T-helper 2 cell treated with Interferon-gamma antibody and Interleukin-4, amounts not matched to agents 5 μg/mL and 100 μg/mL, for 36 hours (primary cell): Measurements from ENCODE around the gene DARS2.
A peak's percentile ranks its signal among the peaks of the same experiment; 100 is the strongest.
"Not testable (repeated sequence)": the region's sequence is repeated elsewhere in the genome, so short reads cannot be mapped to it uniquely, and the experiment has no call there.

ENCODE experiments used
- DNase-seq: peaks from one replicate; pipeline ENCODE4 v3.0.0; 2021; ENCODE audit warnings: low spot score
- H3K27ac Mint-ChIP-seq: one replicate; pipeline ENCODE4 v1.8.0; 2021; ENCODE audit warnings: mild to moderate bottlenecking, mixed read lengths
- H3K27me3 Mint-ChIP-seq: one replicate; pipeline ENCODE4 v1.8.0; 2021; ENCODE audit warnings: low read depth, mixed read lengths
- H3K36me3 Mint-ChIP-seq: one replicate; pipeline ENCODE4 v1.8.0; 2021; ENCODE audit warnings: low read depth, mixed read lengths
- H3K4me1 Mint-ChIP-seq: one replicate; pipeline ENCODE4 v1.8.0; 2021; ENCODE audit warnings: low read depth, mixed read lengths
- H3K4me3 Mint-ChIP-seq: one replicate; pipeline ENCODE4 v1.8.0; 2022; ENCODE audit warnings: mild to moderate bottlenecking, moderate library complexity, mixed read lengths
- H3K9me3 Mint-ChIP-seq: one replicate; pipeline ENCODE4 v1.8.0; 2021; ENCODE audit warnings: mixed read lengths

DARS2 gene

DNA sequence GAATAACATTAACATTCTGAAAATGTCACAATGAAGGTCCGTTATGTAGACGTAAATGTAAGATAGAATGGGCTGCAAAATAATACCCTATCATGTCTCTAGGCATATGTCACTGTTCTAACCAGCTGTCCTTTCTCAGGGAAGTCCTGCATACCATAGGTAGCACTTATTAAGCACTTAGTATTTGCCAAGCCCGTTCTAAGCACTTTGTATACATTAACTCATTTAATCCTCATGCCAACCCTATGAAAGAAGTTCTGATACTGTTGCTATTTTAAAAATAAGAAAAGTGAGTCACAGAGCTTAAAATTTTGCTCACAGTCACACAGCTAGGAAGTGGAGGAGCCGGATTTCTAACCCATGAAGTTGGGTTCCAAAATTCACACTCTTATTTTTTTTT, 27.6 kb downstream of the DARS2 start:
- no peaks in the 10 kb centered on the region for H3K27me3 Mint-ChIP-seq
- no peak overlapping the region for H3K27ac Mint-ChIP-seq
- no peak for DNase-seq
- H3K9me3 Mint-ChIP-seq, result no peaks in the 10 kb centered on the region
- no peak overlapping the region for H3K4me3 Mint-ChIP-seq
- H3K36me3 Mint-ChIP-seq, result peaks cover 34% of the 10 kb centered on the region
- H3K4me1 Mint-ChIP-seq, result no peaks in the 10 kb centered on the region

DNA sequence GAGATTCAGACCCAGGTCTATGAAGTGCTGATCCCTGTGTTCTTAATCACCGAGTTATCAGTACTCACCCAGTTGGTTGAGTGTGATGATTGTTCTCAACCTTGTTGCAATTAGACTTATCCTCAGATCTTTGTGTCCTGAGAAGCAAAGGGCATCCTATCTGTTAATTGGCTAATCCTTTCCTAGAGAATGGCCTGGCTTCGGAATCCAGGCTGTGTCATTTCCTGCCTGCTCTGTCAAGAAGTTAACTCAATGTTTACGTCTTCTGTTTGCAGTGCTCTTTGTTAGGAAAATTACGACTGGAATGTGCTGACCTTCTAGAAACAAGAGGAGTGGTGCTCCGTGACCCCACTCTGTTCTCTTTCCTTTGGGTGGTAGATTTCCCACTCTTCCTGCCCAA, 28.6 kb downstream of the DARS2 start:
- Mint-ChIP-seq H3K4me3 (no peak overlapping the region), H3K4me1 (no peaks in the 10 kb centered on the region), H3K9me3 (no peaks in the 10 kb centered on the region), H3K27me3 (no peaks in the 10 kb centered on the region), H3K36me3 (peaks cover 40% of the 10 kb centered on the region), H3K27ac (no peak overlapping the region)
- DNase-seq, result no peak

DNA sequence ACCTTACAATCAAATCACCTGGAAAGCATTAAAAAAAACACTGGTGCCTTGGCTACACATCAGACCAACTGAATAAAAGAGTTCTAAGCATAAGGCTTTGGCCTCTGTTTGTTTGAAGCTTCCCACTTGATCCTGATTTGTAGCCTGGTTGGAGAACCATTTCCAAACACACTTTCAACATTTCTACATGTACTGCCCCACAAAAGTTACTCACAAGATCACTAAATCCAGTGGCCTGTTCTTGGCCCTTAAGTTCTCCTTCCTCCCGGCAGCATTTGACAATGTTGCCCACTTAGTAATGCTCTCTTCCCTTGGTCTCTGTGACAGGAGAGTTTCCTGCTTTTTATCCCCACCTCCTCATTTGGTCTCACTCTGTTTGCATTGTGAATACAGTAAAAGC, 31.5 kb downstream of the DARS2 start:
- Mint-ChIP-seq H3K36me3 (peaks cover 45% of the 10 kb centered on the region), H3K27ac (no peak overlapping the region), H3K9me3 (no peaks in the 10 kb centered on the region), H3K4me3 (no peak overlapping the region), H3K27me3 (no peaks in the 10 kb centered on the region), H3K4me1 (no peaks in the 10 kb centered on the region)
- no peak for DNase-seq

DNA sequence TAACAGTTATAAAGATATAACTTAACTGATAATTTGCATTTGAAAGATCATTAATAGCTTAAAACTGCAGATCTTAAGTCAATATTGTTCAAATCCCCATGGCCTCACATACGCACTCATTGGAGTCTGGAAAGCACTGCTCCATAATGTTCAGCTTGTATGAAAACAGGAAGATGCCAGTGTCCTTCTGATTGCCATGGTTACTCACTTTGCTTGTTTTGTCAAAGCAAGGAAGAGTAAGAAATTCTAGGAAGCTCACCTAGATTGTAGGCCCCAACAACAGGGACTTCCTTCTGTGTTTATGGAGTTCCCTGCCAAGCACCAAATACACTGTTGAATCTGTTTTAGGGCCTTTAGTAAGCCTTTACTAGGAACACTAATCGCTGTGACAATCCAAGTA, 32.4 kb downstream of the DARS2 start:
- H3K4me3 Mint-ChIP-seq, result no peak overlapping the region
- H3K4me1 Mint-ChIP-seq, result no peaks in the 10 kb centered on the region
- no peak for DNase-seq
- H3K27me3 Mint-ChIP-seq, result no peaks in the 10 kb centered on the region
- no peak overlapping the region for H3K27ac Mint-ChIP-seq
- H3K36me3 Mint-ChIP-seq, result peaks cover 44% of the 10 kb centered on the region
- no peaks in the 10 kb centered on the region for H3K9me3 Mint-ChIP-seq

DNA sequence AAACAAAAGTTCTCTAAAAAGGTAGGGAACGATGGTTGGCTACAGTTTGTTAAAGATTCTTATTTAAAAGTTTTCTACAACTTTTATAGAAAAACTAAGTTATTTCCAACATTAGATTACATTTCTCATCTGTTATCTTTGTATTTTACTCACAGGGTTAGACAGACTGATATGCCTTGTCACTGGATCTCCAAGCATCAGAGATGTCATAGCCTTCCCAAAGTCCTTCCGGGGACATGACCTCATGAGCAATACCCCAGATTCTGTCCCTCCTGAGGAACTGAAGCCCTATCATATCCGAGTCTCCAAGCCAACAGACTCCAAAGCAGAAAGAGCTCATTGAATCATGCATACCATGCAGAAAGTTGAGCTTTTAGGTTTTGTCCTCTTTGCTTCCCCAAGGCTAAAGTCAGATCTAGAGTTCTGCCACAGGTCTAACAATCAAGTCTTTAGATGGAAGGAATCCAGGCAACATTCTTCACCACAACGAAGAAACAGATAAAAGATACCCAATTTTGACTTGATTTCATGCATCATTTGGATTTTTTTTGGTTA, 33.0 kb downstream of the DARS2 start:
- no peaks in the 10 kb centered on the region for H3K4me1 Mint-ChIP-seq

DNA sequence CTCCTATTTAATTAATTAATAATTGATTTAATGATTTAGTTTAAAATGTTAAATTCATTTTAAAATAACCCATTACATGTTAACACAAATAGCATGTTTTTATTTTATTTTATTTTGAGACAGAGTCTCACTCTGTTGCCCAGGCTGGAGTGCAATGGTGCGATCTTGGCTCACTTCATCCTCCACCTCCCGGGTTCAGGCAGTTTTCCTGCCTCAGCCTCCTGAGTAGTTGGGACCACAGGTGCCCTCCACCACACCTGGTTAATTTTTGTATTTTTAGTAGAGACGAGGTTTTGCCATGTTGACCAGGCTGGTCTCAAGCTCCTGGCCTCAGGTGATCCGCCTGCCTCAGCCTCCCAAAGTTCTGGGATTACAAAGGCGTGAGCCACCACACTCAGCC, 35.1 kb downstream of the DARS2 start:
- DNase-seq, H3K4me3 Mint-ChIP-seq, H3K27ac Mint-ChIP-seq, H3K9me3 Mint-ChIP-seq, H3K27me3 Mint-ChIP-seq: not testable (repeated sequence)
- Mint-ChIP-seq H3K36me3 (peaks cover 48% of the 10 kb centered on the region), H3K4me1 (peaks cover 11% of the 10 kb centered on the region)

More for the DNA sequence above, 33.0 kb downstream of the DARS2 start:
- no peak for DNase-seq
- Mint-ChIP-seq H3K4me3 (no peak overlapping the region), H3K27me3 (no peaks in the 10 kb centered on the region), H3K9me3 (no peaks in the 10 kb centered on the region), H3K36me3 (peaks cover 42% of the 10 kb centered on the region), H3K27ac (peak overlapping the region; percentile 33)

DNA sequence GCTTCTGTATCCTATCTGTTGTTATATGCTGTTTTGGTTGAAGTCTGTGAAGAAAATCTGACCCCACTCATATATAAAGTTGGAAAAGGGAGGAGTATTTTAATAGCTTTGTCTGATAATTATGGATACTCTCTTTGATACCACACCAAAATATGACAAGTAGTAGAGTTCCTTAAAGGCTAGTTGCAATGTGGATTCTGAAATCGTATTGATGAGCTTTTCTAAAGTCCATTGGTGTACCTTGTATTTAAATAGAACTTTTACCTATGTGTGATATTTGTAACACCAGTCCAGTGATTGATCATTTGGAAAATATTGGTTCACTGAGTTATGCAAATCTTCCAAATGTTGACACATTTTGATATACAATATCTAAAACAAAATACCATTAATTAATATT, 35.6 kb downstream of the DARS2 start:
- DNase-seq, result no peak
- peaks cover 13% of the 10 kb centered on the region for H3K4me1 Mint-ChIP-seq
- H3K9me3 Mint-ChIP-seq, result no peaks in the 10 kb centered on the region
- no peaks in the 10 kb centered on the region for H3K27me3 Mint-ChIP-seq
- no peak overlapping the region for H3K4me3 Mint-ChIP-seq
- peaks cover 50% of the 10 kb centered on the region for H3K36me3 Mint-ChIP-seq
- H3K27ac Mint-ChIP-seq, result no peak overlapping the region

DNA sequence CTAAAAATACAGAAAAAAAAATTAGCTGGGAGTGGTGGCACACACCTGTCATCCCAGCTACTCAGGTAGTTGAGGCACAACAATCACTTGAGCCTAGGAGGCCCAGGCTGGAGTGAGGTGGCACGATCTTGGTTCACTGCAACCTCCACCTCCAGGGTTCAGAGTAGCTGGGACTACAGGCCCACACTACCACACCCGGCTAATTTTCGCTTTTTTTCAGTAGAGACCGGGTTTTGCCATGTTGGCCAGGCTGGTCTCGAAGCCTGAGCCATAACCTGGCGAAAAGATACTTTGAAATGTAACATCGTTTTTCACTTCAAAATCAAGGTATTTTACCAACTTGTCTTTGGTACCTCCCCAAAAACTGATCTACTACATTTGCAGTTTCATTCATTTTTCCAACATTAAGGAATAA, 37.3 kb downstream of the DARS2 start:
- no peak for DNase-seq
- H3K27ac Mint-ChIP-seq, result peak overlapping the region; percentile 36
- H3K9me3 Mint-ChIP-seq, result no peaks in the 10 kb centered on the region
- H3K27me3 Mint-ChIP-seq, result no peaks in the 10 kb centered on the region
- H3K4me3 Mint-ChIP-seq, result no peak overlapping the region
- peaks cover 24% of the 10 kb centered on the region for H3K4me1 Mint-ChIP-seq
- peaks cover 55% of the 10 kb centered on the region for H3K36me3 Mint-ChIP-seq

DNA sequence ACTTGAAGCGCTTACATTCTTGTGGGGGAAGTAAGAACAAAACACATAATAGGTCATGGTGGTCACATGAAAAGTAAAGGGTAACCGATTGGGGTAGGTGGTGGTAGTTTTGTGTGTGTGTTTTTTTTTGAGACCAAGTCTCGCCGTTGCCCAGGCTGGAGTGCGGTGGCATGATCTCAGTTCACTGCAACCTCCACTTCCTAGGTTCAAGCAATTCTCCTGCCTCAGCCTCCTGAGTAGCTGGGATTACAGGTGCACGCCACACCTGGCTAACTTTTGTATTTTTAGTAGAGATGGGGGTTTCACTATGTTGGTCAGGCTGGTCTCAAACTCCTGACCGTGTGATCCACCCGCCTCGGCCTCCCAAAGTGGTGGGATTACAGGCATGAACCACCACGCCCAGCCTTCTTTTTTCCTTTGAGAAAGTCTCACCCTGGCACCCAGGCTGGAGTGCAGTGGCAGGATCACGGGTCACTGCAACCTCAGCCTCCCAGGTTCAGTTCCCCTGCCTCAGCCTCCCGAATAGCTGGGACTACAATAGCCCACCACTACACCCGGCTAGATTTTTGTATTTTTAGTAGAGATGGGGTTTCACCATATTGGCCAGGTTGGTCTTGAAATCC, 37.8 kb downstream of the DARS2 start:
- DNase-seq, H3K4me3 Mint-ChIP-seq, H3K9me3 Mint-ChIP-seq, H3K27me3 Mint-ChIP-seq: not testable (repeated sequence)
- Mint-ChIP-seq H3K27ac (peak overlapping the region; percentile 45), H3K36me3 (peaks cover 60% of the 10 kb centered on the region), H3K4me1 (peaks cover 24% of the 10 kb centered on the region)

DNA sequence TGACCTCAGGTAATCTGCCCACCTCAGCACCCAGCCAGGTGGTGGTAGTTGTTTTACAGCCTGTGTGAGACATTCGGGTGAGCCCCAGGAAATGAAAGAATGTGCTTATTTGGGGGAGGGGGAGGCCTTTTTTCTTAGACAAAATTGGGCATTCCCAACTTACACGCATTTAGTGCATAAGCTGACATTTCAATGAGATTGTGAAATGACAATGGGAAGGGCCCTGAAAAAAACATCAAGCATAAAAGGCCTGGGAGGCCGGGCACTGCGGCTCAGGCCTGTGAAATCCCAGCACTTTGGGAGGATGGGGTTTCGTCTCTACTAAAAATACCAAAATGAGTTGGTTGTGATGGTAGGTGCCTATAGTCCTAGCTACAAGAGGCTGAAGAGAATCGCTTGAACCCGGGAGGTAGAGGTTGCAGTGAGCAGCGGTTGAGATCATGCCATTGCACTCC, 38.3 kb downstream of the DARS2 start:
- Mint-ChIP-seq H3K4me1 (peaks cover 24% of the 10 kb centered on the region), H3K36me3 (peaks cover 60% of the 10 kb centered on the region), H3K27ac (peak overlapping the region; percentile 45), H3K4me3 (no peak overlapping the region), H3K9me3 (no peaks in the 10 kb centered on the region), H3K27me3 (no peaks in the 10 kb centered on the region)
- DNase-seq, result no peak

DNA sequence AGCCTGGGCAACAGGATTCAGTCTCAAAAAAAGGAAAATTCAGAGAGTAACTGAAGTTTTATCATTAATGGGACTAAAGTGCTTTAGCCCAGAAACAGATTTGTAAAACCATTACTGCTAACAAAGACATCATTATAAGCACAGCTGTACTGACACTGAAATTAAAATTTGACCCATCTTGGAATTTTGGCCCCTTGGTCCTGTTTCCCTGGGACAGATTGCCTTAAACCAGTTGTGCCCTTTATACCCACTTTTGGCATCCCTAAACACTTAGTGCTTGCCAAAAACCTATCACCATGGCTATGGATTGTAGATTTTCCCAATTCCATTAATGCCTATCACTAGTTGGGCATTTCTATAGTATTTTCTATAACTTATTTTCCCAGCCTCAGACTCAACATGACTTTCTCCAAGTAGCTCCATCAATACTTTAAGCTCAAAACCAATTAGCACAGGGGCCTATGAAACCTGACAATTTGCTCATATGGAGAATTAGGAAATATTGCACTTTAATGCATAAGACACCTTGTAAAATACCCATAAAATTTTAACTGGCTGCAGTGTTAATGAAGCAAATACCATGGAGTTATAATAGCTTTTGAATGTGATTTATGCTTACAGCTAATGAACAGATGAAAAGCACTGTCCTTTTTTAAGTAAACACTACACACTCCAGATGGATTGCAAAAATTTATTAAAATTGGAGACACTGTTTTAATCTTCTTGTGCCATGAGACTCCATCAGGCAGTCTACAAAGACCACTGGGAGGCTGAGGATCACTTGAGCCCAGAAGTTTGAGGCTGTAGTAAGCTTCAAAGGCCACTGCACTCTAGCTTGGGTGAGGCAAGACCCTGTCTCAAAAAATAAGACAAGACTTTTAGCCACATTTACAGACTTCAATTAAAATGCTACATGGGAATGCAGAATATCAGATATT, 39.0 kb downstream of the DARS2 start:
- Mint-ChIP-seq H3K4me1 (peaks cover 24% of the 10 kb centered on the region), H3K27ac (peak overlapping the region; percentile 36), H3K27me3 (no peaks in the 10 kb centered on the region), H3K9me3 (no peaks in the 10 kb centered on the region), H3K4me3 (peak overlapping the region; percentile 98), H3K36me3 (peaks cover 56% of the 10 kb centered on the region)
- DNase-seq, result no peak

DNA sequence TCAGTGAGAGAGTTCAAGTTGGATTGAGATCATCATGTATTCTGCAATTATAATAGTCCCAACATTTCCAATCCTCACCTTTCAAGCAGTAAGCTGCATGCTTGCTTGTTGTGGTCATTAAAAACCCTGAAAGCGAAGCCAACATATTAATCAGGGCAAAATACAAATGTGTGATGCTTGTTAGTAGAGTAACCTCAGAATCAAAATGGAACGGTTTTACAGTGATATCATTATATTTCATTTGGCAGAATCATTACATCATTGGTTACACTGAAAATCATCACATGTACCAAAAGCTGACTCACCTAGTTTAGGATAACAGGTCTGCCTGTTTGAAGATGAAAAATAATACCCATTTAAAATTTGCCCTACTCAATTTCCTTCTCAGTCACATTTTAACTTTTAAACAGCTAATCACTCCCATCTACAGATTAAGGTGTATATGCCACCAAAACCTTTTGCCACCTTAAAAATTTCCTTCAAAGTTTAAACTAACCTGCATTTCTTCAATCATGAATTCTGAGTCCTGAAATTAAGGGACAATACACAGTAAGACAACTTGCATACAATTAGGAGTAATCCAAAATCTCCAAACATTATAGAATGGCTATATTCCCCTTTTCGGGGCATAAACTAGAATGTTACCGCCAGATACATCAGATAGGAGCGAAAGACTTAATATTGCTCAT, 39.9 kb downstream of the DARS2 start:
- H3K27me3 Mint-ChIP-seq, result no peaks in the 10 kb centered on the region
- H3K27ac Mint-ChIP-seq, result peak overlapping the region; percentile 99
- H3K4me1 Mint-ChIP-seq, result peaks cover 31% of the 10 kb centered on the region
- no peaks in the 10 kb centered on the region for H3K9me3 Mint-ChIP-seq
- peak overlapping the region; percentile 98 for H3K4me3 Mint-ChIP-seq
- peaks cover 56% of the 10 kb centered on the region for H3K36me3 Mint-ChIP-seq
- DNase-seq, result no peak

DNA sequence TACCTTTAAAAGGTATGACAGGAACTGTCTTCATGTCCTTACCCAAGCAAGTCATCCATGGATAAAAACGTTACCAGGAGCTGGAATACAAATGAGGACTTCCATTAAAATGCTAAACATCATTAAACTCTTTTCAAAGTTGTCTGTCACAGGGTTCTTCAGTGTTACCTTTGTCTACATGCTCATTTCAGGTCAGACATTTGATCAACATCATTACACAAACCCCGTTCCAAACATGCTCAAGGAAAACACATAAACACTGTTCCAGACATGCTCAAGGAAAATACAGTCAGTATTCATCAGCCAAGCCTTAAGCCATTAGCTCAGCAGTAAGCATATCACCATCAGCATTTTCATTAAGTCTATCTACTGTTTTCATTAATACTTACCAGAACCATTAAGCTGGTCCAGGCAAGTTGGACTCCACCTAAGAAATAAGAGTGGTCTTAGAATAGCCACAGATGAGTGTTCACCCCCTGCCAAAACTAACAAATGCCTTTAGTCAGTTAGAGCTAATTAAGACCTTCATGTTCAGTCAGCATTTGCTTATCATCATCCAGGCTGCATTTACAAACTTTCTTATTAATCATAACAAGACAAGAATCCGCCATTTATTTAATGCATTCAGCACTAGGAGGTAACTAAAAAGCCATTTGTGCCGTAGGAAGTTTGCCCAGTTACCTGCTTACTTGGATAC, 41.1 kb downstream of the DARS2 start:
- peak overlapping the region; percentile 99 for H3K27ac Mint-ChIP-seq
- peaks cover 55% of the 10 kb centered on the region for H3K36me3 Mint-ChIP-seq
- H3K4me1 Mint-ChIP-seq, result peaks cover 43% of the 10 kb centered on the region

More for the DNA sequence above, 41.1 kb downstream of the DARS2 start:
- Mint-ChIP-seq H3K9me3 (no peaks in the 10 kb centered on the region), H3K4me3 (peak overlapping the region; percentile 98), H3K27me3 (no peaks in the 10 kb centered on the region)
- DNase-seq, result no peak
